ENCODE data around the gene SH3RF1. TPM values are rescaled to one million over a fixed set of nuclear protein-coding genes. Genes with fewer than 3 reads are reported as not detected.
A peak's percentile ranks its signal among the peaks of the same experiment; 100 is the strongest.

Gene SH3RF1
- total and polyA plus RNA-seq, 11 donors = 1.7 to 17.2 (median 8.9) TPM

DNA sequence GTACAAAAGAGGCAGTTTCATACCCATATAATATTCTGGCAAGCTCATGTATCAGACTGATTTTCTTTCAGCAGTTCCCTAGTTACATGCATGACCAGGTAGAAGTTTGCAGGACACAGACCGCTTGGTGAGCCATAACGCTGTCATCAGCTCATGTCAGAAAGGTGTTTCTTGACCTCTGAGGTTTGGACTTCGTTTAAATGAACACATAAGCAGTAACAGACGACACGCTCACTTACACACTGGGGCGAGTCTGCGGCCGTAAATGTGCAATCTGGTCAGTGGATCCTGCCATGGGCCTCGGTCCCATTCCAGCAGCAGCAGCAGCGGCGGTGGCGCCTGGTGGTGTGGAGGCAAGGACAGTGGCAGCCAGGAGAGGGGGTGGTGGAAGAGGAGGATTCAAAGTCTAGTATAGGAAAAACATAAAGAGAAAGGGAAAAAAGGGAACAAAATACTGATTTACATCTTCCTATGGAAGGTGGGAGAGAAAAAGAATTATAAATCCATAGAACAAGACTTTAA, 148.8 kb downstream of the SH3RF1 start:
- H3K9me3 ChIP-seq = no peaks in the 10 kb centered on the region
- DNase-seq = no peak

DNA sequence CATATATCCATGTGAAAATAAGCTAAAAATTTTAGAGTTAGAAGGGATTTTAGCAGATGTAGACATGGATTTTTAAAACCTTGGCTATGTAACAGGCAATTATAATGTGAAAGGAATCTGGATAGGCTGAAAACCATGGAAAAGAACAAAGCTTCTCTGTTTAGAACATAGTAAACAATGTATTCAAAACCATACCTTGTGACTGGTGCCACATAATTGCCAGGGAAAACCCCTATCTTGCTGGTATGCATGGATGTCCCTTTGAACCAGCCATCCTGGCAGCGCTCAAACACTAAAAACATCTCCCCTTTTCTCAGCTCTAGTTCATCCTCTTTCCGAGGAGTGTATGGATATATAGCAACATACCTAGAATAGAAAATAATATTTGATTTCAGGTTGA, 150.1 kb downstream of the SH3RF1 start:
- ATAC-seq (no peak), DNase-seq (no peak)
- no peaks in the 10 kb centered on the region for H3K27me3 ChIP-seq
- peaks cover 0 to 86% (median 49%) of the 10 kb centered on the region in 9 donors for H3K36me3 ChIP-seq
- H3K9me3 ChIP-seq = no peaks in the 10 kb centered on the region
- no peak overlapping the region for H3K27ac ChIP-seq
- no peak for TF ChIP-seq POLR2A (IDR thresholded peaks at IDR 0.05)
- TF ChIP-seq, protein P1, sequence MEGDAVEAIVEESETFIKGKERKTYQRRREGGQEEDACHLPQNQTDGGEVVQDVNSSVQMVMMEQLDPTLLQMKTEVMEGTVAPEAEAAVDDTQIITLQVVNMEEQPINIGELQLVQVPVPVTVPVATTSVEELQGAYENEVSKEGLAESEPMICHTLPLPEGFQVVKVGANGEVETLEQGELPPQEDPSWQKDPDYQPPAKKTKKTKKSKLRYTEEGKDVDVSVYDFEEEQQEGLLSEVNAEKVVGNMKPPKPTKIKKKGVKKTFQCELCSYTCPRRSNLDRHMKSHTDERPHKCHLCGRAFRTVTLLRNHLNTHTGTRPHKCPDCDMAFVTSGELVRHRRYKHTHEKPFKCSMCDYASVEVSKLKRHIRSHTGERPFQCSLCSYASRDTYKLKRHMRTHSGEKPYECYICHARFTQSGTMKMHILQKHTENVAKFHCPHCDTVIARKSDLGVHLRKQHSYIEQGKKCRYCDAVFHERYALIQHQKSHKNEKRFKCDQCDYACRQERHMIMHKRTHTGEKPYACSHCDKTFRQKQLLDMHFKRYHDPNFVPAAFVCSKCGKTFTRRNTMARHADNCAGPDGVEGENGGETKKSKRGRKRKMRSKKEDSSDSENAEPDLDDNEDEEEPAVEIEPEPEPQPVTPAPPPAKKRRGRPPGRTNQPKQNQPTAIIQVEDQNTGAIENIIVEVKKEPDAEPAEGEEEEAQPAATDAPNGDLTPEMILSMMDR (IDR thresholded peaks at IDR 0.05) = no peak
- no peak overlapping the region for H3K4me3 ChIP-seq
- intact Hi-C loops (cut with DNase I) = loop anchor here in 1 of 10 donors (10.0 kb wide), 1 partner anchor 96 kb away; no protein-coding TSS in a partner anchor
- no peaks in the 10 kb centered on the region for H3K4me1 ChIP-seq
- 96 to 98% (median 98%) methylated on average over 2 of the region's 2 CpGs for WGBS, 4 donors

More for the DNA sequence above, 148.8 kb downstream of the SH3RF1 start:
- WGBS, 4 donors = 96 to 97% (median 96%) methylated on average over 12 of the region's 12 CpGs
- ATAC-seq = no peak
- H3K4me3 ChIP-seq = no peak overlapping the region
- H3K27me3 ChIP-seq = no peaks in the 10 kb centered on the region
- peaks cover 0 to 78% (median 41%) of the 10 kb centered on the region in 9 donors for H3K36me3 ChIP-seq
- no peak for TF ChIP-seq POLR2A (IDR thresholded peaks at IDR 0.05)
- TF ChIP-seq, protein P1 (IDR thresholded peaks at IDR 0.05) = no peak
- intact Hi-C loops (cut with DNase I) = loop anchor here in 1 of 10 donors (10.0 kb wide), 1 partner anchor 97 kb away; no protein-coding TSS in a partner anchor
- no peak overlapping the region for H3K27ac ChIP-seq
- H3K4me1 ChIP-seq = no peaks in the 10 kb centered on the region

DNA sequence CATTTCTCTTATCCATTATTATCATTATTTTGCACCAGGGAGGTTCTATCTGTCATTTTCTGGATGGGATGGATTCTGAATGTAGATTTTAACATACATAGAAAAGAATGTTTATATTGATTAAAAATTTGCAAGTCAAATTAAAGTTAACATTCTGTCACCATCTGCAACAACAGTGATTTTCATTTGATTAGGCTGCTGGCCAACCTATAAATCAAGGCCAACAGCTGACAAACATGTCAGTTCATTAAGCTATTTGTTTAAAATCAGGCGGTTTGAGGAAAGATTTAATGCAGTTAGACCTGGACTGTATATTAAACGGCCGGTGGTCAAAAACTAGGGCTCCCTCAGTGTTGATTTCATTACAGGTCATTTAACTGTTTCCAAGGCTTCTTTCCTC, 151.2 kb downstream of the SH3RF1 start:
- Histone ChIP-seq H3K27me3 (no peaks in the 10 kb centered on the region), H3K36me3 (peaks cover 0 to 88% (median 54%) of the 10 kb centered on the region in 9 donors), H3K27ac (no peak overlapping the region), H3K4me1 (no peaks in the 10 kb centered on the region), H3K4me3 (no peak overlapping the region), H3K9me3 (no peaks in the 10 kb centered on the region)
- ATAC-seq = no peak
- DNase-seq = no peak
- intact Hi-C loops (cut with DNase I) = no loop called here
- no peak for TF ChIP-seq POLR2A (IDR thresholded peaks at IDR 0.05)
- TF ChIP-seq, protein P1 (IDR thresholded peaks at IDR 0.05) = no peak
- 92 to 98% (median 95%) methylated on average over 3 of the region's 3 CpGs for whole genome bisulfite sequencing, 4 donors

DNA sequence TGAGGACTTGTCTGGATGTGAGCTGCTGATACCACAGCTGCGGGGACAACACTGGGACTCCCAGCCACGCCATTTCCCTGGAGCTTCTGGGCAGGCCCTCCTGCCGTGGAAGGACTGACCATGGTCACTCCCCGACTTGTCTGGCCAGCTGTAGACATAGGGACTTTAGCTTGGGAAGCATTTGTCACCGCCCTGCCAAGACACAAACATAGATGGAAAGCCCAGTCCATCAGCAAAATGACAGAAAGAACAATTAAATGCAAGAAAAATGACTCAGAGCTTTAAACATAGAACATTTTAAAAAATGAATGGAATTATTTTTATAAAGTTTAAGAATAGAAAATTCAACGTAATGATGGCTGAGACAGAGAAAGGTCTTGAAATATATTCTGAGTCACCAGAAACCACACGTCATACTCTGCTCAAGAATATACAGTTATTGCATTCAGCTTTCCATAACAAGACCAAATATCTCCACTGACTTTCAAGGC, 153.1 kb downstream of the SH3RF1 start:
- no peak overlapping the region for H3K27ac ChIP-seq
- 86 to 93% (median 89%) methylated on average over 7 of the region's 7 CpGs for WGBS, 4 donors
- peaks cover 0 to 100% (median 62%) of the 10 kb centered on the region in 9 donors for H3K36me3 ChIP-seq
- ATAC-seq (peak in 1 of 4 donors; percentile 45), DNase-seq (no peak)
- no peaks in the 10 kb centered on the region for H3K27me3 ChIP-seq
- intact Hi-C loops (cut with DNase I) = no loop called here
- H3K4me1 ChIP-seq = no peaks in the 10 kb centered on the region
- TF ChIP-seq POLR2A (IDR thresholded peaks at IDR 0.05) = no peak
- no peak overlapping the region for H3K4me3 ChIP-seq
- H3K9me3 ChIP-seq = no peaks in the 10 kb centered on the region
